Calu3 (cell line): Measurements from ENCODE around the gene TFR2. TPM values are rescaled to one million over a fixed set of nuclear protein-coding genes. Genes with fewer than 3 reads are reported as not detected.

Experiments
- BruUV-seq: library from RNA; stranded (reverse); fragments of 400-500 nt; replicated peaks from 2 replicates; lab custom pipeline; 2021; lab: Mats Ljungman, UMichigan
- CTCF ChIA-PET: fragments of 300-600 bp; sonication (Branson Sonifier 250); formaldehyde crosslinking; loops from one replicate; lab custom pipeline; 2022; ENCODE audit warnings: antibody characterized with exemption; lab: Charles Lee
- DNase-seq: peaks from one replicate; pipeline ENCODE4 v3.0.0; 2022
- H3K27ac Mint-ChIP-seq: one replicate; pipeline ENCODE4 v1.8.0; 2022; ENCODE audit warnings: mixed read lengths; ENCODE audit not compliant: unreplicated experiment
- H3K27me3 Mint-ChIP-seq: one replicate; pipeline ENCODE4 v1.8.0; 2022; ENCODE audit warnings: mixed read lengths; ENCODE audit not compliant: unreplicated experiment
- H3K36me3 Mint-ChIP-seq: one replicate; pipeline ENCODE4 v1.8.0; 2022; ENCODE audit warnings: mild to moderate bottlenecking, moderate library complexity, mixed read lengths; ENCODE audit not compliant: insufficient read depth, unreplicated experiment
- H3K4me1 Mint-ChIP-seq: one replicate; pipeline ENCODE4 v1.8.0; 2022; ENCODE audit warnings: mild to moderate bottlenecking, low read depth, mixed read lengths; ENCODE audit not compliant: unreplicated experiment
- H3K4me3 Mint-ChIP-seq: one replicate; pipeline ENCODE4 v1.8.0; 2022; ENCODE audit warnings: mild to moderate bottlenecking, low read depth, moderate library complexity, mixed read lengths; ENCODE audit not compliant: unreplicated experiment
- H3K9me3 Mint-ChIP-seq: one replicate; pipeline ENCODE4 v1.8.0; 2022; ENCODE audit warnings: low read depth, mixed read lengths; ENCODE audit not compliant: unreplicated experiment
- CTCF ChIP-seq: fragments of 200-600 bp; IDR thresholded peaks from one replicate; pipeline ENCODE4 v1.8.0; 2022; ENCODE audit warnings: antibody characterized with exemption; ENCODE audit not compliant: unreplicated experiment
- intact Hi-C: fragments of 100-400 bp; cut with micrococcal nuclease; formaldehyde crosslinking; loops from one replicate; pipeline ENCODE4 v1.10.0; 2022; ENCODE audit not compliant: unreplicated experiment
- total RNA-seq: library from RNA; stranded (reverse); gene quantifications from 2 replicates; pipeline ENCODE4 v1.2.3, GENCODE V29; 2022

TFR2 gene
- total RNA-seq, 1 experiment from 2014 or later, result 0.90 TPM

DNA sequence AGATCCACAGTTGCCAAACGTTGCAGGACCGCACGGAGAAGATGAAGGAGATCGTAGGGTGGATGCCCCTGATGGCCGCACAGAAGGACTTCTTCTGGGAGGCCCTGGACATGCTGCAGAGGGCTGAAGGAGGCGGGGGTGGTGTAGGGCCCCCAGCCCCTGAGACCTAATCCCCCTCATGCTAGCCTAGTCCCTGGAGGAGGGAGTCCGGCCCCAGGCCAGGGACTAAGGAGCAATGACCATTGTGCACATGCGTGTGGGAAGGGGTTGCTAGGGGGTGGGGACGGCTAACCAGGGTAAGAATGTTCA, 40.7 kb downstream of the TFR2 start:
- Mint-ChIP-seq H3K4me1 (no peaks in the 10 kb centered on the region), H3K27me3 (peaks cover 13% of the 10 kb centered on the region), H3K9me3 (no peaks in the 10 kb centered on the region), H3K36me3 (peaks cover 11% of the 10 kb centered on the region), H3K4me3 (no peak overlapping the region), H3K27ac (no peak overlapping the region)
- CTCF ChIA-PET, result no interaction called here
- no TSS peak for BruUV-seq
- DNase-seq, result no peak
- no peak for TF ChIP-seq CTCF
- intact Hi-C loops, result no loop called here

DNA sequence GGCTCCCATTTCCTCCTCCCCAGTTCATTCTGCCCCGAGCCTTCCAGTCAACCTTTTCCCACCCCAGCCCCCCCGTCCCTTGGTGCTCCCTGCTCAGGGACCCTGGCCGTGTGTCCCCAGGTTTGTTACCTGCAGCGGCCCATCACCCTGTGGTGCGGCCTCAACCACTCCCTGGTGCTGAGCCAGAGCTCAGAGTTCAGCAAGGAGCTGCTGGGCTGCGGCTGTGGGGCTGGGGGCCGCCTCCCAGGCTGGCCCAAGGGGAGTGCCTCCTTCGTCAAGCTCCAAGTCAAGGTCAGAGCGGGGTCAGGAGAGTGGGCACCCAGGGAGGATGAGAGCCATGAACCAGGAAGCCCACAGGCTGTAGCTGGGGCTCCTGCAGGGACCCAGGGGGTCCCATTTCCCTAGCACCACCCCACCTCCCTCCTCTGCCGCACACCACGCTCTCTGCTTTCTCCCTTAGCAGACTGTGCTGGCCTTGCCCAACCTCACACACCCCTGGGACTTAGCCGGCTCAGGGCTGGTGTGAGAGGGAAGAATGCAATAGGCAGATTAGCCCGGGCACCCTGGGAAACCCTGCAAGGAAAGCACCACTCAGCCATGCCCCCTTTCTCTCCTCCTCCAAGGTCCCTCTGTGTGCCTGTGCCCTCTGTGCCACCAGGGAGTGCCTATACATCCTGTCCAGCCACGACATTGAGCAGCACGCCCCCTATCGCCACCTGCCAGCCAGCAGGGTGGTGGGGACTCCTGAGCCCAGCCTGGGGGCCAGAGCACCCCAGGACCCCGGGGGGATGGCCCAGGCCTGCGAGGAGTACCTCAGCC, 41.2 kb downstream of the TFR2 start:
- TF ChIP-seq CTCF, result no peak
- H3K36me3 Mint-ChIP-seq, result peaks cover 7% of the 10 kb centered on the region
- no TSS peak for BruUV-seq
- no peak for DNase-seq
- H3K27ac Mint-ChIP-seq, result no peak overlapping the region
- H3K4me1 Mint-ChIP-seq, result no peaks in the 10 kb centered on the region
- CTCF ChIA-PET, result interaction anchor here (0.6 kb wide), 1 partner anchor 13 kb away, joined by 3 read pairs; no protein-coding TSS in a partner anchor
- H3K27me3 Mint-ChIP-seq, result peaks cover 15% of the 10 kb centered on the region
- H3K9me3 Mint-ChIP-seq, result no peaks in the 10 kb centered on the region
- H3K4me3 Mint-ChIP-seq, result no peak overlapping the region
- intact Hi-C loops, result no loop called here

DNA sequence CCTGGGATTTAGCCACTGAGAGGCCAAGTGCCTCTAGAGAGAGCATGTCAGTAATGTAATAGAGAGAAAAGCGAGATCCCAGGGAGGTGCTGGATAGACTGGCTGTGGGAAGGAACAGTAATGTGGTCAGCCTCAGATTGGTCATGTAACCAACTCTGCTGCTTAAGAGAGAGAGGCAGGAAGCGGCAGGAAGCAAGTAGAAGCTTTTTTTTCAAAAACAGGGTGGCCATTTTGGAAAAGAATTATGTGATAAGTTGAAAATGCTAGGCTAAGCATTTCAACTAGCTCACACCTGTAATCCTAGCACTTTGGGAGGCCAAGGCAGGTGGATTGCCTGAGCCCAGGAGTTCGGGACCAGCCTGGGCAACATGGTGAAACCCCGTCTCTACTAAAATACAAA, 42.9 kb downstream of the TFR2 start:
- Mint-ChIP-seq H3K27ac (no peak overlapping the region), H3K27me3 (peaks cover 15% of the 10 kb centered on the region), H3K4me3 (no peak overlapping the region), H3K36me3 (no peaks in the 10 kb centered on the region), H3K4me1 (no peaks in the 10 kb centered on the region), H3K9me3 (no peaks in the 10 kb centered on the region)
- intact Hi-C loops, result no loop called here
- no peak for TF ChIP-seq CTCF
- CTCF ChIA-PET, result no interaction called here
- DNase-seq, result no peak
- no TSS peak for BruUV-seq

DNA sequence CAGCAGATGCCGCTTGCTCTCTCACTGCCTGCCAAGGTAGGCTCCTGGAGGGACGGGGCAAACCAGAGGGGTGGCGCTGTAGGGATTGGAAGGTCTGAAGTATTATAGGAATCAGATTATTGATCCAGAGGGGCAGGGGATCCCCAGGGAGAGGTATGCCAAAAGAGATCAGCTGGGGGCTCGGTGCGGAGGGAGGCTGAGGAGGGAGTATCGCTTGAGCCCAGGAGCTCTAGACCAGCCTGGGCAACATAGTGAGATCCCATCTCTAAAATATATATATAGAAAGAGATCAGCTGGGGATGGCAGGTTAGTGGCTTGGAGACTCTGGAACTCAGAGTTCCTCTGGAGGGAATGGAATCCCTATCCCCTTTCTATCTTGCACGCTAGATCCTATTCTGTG, 46.2 kb downstream of the TFR2 start:
- no peaks in the 10 kb centered on the region for H3K36me3 Mint-ChIP-seq
- CTCF ChIA-PET, result no interaction called here
- TF ChIP-seq CTCF, result no peak
- no peak for DNase-seq
- no peak overlapping the region for H3K4me3 Mint-ChIP-seq
- peaks cover 37% of the 10 kb centered on the region for H3K27me3 Mint-ChIP-seq
- H3K4me1 Mint-ChIP-seq, result no peaks in the 10 kb centered on the region
- H3K27ac Mint-ChIP-seq, result no peak overlapping the region
- intact Hi-C loops, result no loop called here
- H3K9me3 Mint-ChIP-seq, result peaks cover 2% of the 10 kb centered on the region
- BruUV-seq, result no TSS peak
